HEK293 (cell line): Measurements from ENCODE around the gene TSC22D2.

Source experiments
- CTCF ChIA-PET: fragments of 350-600 bp; formaldehyde crosslinking; extraction: SDS; loops from one replicate; lab custom pipeline; 2021; ENCODE audit warnings: antibody characterized with exemption; lab: Yijun Ruan, JAX
- POLR2A ChIA-PET: fragments of 300-600 bp; formaldehyde crosslinking; extraction: SDS; loops from one replicate; lab custom pipeline; 2020; ENCODE audit warnings: antibody characterized with exemption, inconsistent platforms; lab: Yijun Ruan, JAX
- H3K27ac ChIP-seq: fragments of 200-500 bp; sonication (Bioruptor generic); 2 replicates; pipeline ENCODE4 v1.5.1; 2014; ENCODE audit warnings: low read depth, low read length, control low read depth, inconsistent platforms; ENCODE audit errors: extremely low read depth
- H3K36me3 ChIP-seq, 2 experiments: fragments of 200-500 bp in 1 of 2; sonication (Bioruptor generic) in 1 of 2; 1 replicate in 1 of 2; 2 replicates in 1 of 2; pipeline ENCODE4 v1.5.1; 2014 to 2017; ENCODE audit warnings: inconsistent platforms in 2 of 2, low read length in 2 of 2; ENCODE audit not compliant: control insufficient read depth in 2 of 2, insufficient read depth in 1 of 2
- H3K4me1 ChIP-seq: fragments of 200-500 bp; sonication (Bioruptor generic); 2 replicates; pipeline ENCODE4 v1.5.1; 2014; ENCODE audit warnings: mild to moderate bottlenecking, low read length, inconsistent platforms; ENCODE audit not compliant: control insufficient read depth, insufficient read depth
- H3K4me3 ChIP-seq: 2 replicates; pipeline ENCODE4 v1.5.1; 2011; ENCODE audit warnings: low read depth, mild to moderate bottlenecking, control low read depth, low read length, moderate library complexity
- H3K9me3 ChIP-seq: fragments of 200-500 bp; sonication (Bioruptor generic); 2 replicates; pipeline ENCODE4 v1.5.1; 2014; ENCODE audit warnings: low read depth, low read length, inconsistent platforms; ENCODE audit not compliant: control insufficient read depth, insufficient read depth
- BCL11B ChIP-seq: fragments of 450-650 bp; formaldehyde crosslinking; IDR thresholded peaks from 2 replicates; pipeline ENCODE4 v1.5.1; 2016; ENCODE audit warnings: low read depth, missing biosample characterization, missing genetic modification characterization
- GLIS2 ChIP-seq: fragments of 450-650 bp; formaldehyde crosslinking; IDR thresholded peaks from 2 replicates; pipeline ENCODE4 v1.5.1; 2016; ENCODE audit warnings: missing biosample characterization, missing genetic modification characterization
- SETDB1 ChIP-seq: IDR thresholded peaks from one replicate; pipeline ENCODE4 v1.6.1; 2017; ENCODE audit warnings: mild to moderate bottlenecking, low read length, moderate library complexity, mixed read lengths; ENCODE audit not compliant: insufficient read length
- TCF7L2 ChIP-seq: IDR thresholded peaks from 2 replicates; pipeline ENCODE4 v1.6.1; 2011; ENCODE audit warnings: low read depth, mild to moderate bottlenecking, inconsistent platforms, low read length, moderate library complexity, borderline replicate concordance
- ZBTB21 ChIP-seq: fragments of 450-650 bp; formaldehyde crosslinking; IDR thresholded peaks from 2 replicates; pipeline ENCODE4 v1.5.1; 2017; ENCODE audit warnings: missing biosample characterization, missing genetic modification characterization
- ZNF2 ChIP-seq: fragments of 450-650 bp; formaldehyde crosslinking; IDR thresholded peaks from 2 replicates; pipeline ENCODE4 v1.5.1; 2016; ENCODE audit warnings: missing biosample characterization, missing genetic modification characterization
- ZNF404 ChIP-seq: fragments of 450-650 bp; formaldehyde crosslinking; IDR thresholded peaks from 2 replicates; pipeline ENCODE4 v1.5.1; 2017; ENCODE audit warnings: missing biosample characterization, missing genetic modification characterization
- ZNF501 ChIP-seq: fragments of 450-650 bp; formaldehyde crosslinking; IDR thresholded peaks from 2 replicates; pipeline ENCODE4 v1.5.1; 2016; ENCODE audit warnings: missing biosample characterization, missing genetic modification characterization
- ZNF510 ChIP-seq: fragments of 450-650 bp; formaldehyde crosslinking; IDR thresholded peaks from 2 replicates; pipeline ENCODE4 v1.5.1; 2018; ENCODE audit warnings: mild to moderate bottlenecking, missing genetic modification characterization, missing biosample characterization; ENCODE audit not compliant: insufficient replicate concordance
- ZNF544 ChIP-seq: fragments of 450-650 bp; formaldehyde crosslinking; IDR thresholded peaks from 2 replicates; pipeline ENCODE4 v1.5.0; 2017; ENCODE audit warnings: missing biosample characterization, missing genetic modification characterization
- ZNF610 ChIP-seq: fragments of 450-650 bp; formaldehyde crosslinking; IDR thresholded peaks from 2 replicates; pipeline ENCODE4 v1.5.1; 2016; ENCODE audit warnings: missing biosample characterization, missing genetic modification characterization, borderline replicate concordance
- ZNF629 ChIP-seq: fragments of 450-650 bp; formaldehyde crosslinking; IDR thresholded peaks from 2 replicates; pipeline ENCODE4 v1.5.1; 2017; ENCODE audit warnings: missing biosample characterization, missing genetic modification characterization
- ZNF664 ChIP-seq: fragments of 450-650 bp; formaldehyde crosslinking; IDR thresholded peaks from 2 replicates; pipeline ENCODE4 v1.5.1; 2016; ENCODE audit warnings: missing biosample characterization, missing genetic modification characterization
- ZNF701 ChIP-seq: fragments of 450-650 bp; formaldehyde crosslinking; IDR thresholded peaks from 2 replicates; pipeline ENCODE4 v1.5.1; 2016; ENCODE audit warnings: missing biosample characterization, missing genetic modification characterization
- TF ChIP-seq, protein P1 (sequence below): fragments of 450-650 bp; formaldehyde crosslinking; IDR thresholded peaks from 2 replicates; pipeline ENCODE4 v1.5.1; 2016; ENCODE audit warnings: missing biosample characterization, missing genetic modification characterization
- TF ChIP-seq, protein P2 (sequence below): fragments of 450-650 bp; formaldehyde crosslinking; IDR thresholded peaks from 2 replicates; pipeline ENCODE4 v1.5.1; 2016; ENCODE audit warnings: missing biosample characterization, missing genetic modification characterization
- TF ChIP-seq, protein P3 (sequence below): fragments of 450-650 bp; formaldehyde crosslinking; IDR thresholded peaks from 2 replicates; pipeline ENCODE4 v1.5.1; 2016; ENCODE audit warnings: missing biosample characterization, missing genetic modification characterization, borderline replicate concordance
- TF ChIP-seq, protein P4 (sequence below): fragments of 450-650 bp; formaldehyde crosslinking; IDR thresholded peaks from 2 replicates; pipeline ENCODE4 v1.5.0; 2017; ENCODE audit warnings: missing biosample characterization, missing genetic modification characterization, borderline replicate concordance
- TF ChIP-seq, protein P5 (sequence below): fragments of 450-650 bp; formaldehyde crosslinking; IDR thresholded peaks from 2 replicates; pipeline ENCODE4 v1.5.1; 2016; ENCODE audit warnings: missing biosample characterization, missing genetic modification characterization

The TSC22D2 gene

DNA sequence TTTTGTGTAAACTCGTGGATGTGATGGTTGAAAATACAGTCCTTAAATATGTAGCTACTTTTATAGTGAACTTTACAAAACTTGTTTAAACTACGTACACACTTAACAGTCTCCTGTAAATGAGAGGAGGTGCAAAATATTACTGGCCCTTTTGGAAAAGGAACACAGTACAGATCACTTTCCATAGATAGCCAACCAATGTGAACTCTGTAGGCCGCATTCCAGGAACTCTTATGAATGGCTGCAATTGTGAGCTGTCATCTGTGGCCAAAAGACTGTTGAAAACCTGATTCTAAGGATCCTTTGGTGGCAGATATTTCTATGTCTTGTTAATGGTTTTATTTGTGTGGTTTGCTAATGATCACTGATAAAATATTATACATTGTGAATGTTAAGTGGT is 6.2 kb downstream of the TSC22D2 start (continued):
- TF ChIP-seq, protein P1, sequence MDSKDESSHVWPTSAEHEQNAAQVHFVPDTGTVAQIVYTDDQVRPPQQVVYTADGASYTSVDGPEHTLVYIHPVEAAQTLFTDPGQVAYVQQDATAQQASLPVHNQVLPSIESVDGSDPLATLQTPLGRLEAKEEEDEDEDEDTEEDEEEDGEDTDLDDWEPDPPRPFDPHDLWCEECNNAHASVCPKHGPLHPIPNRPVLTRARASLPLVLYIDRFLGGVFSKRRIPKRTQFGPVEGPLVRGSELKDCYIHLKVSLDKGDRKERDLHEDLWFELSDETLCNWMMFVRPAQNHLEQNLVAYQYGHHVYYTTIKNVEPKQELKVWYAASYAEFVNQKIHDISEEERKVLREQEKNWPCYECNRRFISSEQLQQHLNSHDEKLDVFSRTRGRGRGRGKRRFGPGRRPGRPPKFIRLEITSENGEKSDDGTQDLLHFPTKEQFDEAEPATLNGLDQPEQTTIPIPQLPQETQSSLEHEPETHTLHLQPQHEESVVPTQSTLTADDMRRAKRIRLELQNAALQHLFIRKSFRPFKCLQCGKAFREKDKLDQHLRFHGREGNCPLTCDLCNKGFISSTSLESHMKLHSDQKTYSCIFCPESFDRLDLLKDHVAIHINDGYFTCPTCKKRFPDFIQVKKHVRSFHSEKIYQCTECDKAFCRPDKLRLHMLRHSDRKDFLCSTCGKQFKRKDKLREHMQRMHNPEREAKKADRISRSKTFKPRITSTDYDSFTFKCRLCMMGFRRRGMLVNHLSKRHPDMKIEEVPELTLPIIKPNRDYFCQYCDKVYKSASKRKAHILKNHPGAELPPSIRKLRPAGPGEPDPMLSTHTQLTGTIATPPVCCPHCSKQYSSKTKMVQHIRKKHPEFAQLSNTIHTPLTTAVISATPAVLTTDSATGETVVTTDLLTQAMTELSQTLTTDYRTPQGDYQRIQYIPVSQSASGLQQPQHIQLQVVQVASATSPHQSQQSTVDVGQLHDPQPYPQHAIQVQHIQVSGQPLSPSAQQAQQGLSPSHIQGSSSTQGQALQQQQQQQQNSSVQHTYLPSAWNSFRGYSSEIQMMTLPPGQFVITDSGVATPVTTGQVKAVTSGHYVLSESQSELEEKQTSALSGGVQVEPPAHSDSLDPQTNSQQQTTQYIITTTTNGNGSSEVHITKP (tag by site-specific recombination): no peak
- no peak for TF ChIP-seq SETDB1
- TF ChIP-seq, protein P2, sequence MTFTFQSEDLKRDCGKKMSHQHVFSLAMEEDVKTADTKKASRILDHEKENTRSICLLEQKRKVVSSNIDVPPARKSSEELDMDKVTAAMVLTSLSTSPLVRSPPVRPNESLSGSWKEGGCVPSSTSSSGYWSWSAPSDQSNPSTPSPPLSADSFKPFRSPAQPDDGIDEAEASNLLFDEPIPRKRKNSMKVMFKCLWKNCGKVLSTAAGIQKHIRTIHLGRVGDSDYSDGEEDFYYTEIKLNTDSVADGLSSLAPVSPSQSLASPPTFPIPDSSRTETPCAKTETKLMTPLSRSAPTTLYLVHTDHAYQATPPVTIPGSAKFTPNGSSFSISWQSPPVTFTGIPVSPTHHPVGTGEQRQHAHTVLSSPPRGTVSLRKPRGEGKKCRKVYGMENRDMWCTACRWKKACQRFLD: no peak
- TF ChIP-seq, all 188 proteins: peak for 2

DNA sequence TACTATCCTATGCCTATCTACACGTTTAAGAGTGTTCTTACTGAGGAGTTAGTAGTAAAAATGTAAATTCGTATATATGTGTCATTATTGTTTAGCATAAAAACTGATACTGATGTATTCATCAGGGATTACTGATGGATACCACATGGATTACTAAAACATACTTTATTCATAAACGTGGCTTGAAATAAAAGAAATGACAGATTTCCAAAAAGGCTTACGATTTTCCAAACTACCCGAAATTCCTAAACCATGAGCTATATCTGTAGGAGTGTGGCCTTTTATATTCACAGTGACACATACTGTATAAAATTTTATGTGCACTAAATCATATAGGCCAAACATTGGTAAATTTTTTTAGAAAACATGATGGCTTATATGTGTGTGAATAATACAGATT is 6.9 kb downstream of the TSC22D2 start:
- Histone ChIP-seq H3K36me3 (peaks cover 0 to 24% of the 10 kb centered on the region in 2 experiments; a peak in 1 of 3 replicates), H3K9me3 (no peaks in the 10 kb centered on the region)
- TF ChIP-seq ZNF701 (tag by site-specific recombination) (no peak), ZNF544 (tag by site-specific recombination) (no peak), ZNF510 (tag by site-specific recombination) (no peak), ZNF610 (no peak), GLIS2 (tag by site-specific recombination) (no peak), ZNF404 (no peak), ZNF501 (tag by site-specific recombination) (no peak), BCL11B (tag by site-specific recombination) (no peak), TCF7L2 (no peak)
- TF ChIP-seq, protein P3, sequence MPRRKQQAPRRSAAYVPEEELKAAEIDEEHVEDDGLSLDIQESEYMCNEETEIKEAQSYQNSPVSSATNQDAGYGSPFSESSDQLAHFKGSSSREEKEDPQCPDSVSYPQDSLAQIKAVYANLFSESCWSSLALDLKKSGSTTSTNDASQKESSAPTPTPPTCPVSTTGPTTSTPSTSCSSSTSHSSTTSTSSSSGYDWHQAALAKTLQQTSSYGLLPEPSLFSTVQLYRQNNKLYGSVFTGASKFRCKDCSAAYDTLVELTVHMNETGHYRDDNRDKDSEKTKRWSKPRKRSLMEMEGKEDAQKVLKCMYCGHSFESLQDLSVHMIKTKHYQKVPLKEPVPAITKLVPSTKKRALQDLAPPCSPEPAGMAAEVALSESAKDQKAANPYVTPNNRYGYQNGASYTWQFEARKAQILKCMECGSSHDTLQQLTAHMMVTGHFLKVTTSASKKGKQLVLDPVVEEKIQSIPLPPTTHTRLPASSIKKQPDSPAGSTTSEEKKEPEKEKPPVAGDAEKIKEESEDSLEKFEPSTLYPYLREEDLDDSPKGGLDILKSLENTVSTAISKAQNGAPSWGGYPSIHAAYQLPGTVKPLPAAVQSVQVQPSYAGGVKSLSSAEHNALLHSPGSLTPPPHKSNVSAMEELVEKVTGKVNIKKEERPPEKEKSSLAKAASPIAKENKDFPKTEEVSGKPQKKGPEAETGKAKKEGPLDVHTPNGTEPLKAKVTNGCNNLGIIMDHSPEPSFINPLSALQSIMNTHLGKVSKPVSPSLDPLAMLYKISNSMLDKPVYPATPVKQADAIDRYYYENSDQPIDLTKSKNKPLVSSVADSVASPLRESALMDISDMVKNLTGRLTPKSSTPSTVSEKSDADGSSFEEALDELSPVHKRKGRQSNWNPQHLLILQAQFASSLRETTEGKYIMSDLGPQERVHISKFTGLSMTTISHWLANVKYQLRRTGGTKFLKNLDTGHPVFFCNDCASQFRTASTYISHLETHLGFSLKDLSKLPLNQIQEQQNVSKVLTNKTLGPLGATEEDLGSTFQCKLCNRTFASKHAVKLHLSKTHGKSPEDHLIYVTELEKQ (tag by site-specific recombination): no peak
- TF ChIP-seq, all 188 proteins: peak for 0
- H3K4me3 ChIP-seq: peak overlapping the region; percentile 87
- ChIA-PET POLR2A (no interaction called here), CTCF (interaction anchor here (0.5 to 0.9 kb wide), 2 partner anchors 15 to 123 kb away, joined by 3 to 4 read pairs; no protein-coding TSS in a partner anchor)
- H3K27ac ChIP-seq: no peak overlapping the region
- H3K4me1 ChIP-seq: no peaks in the 10 kb centered on the region

DNA sequence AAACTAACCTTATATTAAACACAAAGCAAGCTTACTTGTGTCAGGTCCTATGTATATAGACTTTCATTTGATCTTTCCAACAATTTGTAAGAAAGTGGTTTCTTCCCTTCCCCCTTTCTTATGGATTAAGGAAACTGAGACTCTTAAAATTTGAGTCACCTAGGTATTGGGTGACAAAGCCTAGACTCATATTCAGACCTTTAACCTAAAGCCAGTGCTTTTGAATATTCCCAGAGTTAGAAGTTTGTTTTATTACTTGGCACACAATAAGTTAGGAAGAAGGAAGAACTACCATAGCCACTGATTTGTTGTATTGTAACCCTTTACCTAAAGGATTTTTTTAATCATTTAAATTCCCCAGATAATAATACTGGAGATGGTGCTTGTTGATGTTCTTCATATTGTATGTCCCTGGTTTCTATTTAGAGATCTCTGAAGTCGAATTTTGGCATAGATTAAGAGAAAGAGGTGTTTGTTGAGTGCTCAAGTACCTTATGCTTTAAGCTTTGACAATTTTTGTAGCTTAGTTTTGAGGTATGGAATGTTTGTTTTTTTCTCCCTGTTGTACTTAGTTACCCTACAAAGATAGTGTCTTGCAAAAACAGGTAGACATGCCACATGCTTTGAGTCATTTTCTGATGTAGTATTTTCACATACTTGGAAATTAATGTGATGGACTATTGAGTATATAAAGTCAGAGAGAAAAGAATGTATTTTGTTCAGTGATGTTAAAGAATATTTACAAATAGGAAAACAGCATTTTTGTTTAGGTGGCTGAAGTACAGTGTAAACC is 11.2 kb downstream of the TSC22D2 start:
- H3K36me3 ChIP-seq: peaks cover 0 to 12% of the 10 kb centered on the region in 2 experiments; a peak in 1 of 3 replicates
- H3K4me3 ChIP-seq: no peak overlapping the region
- no peaks in the 10 kb centered on the region for H3K9me3 ChIP-seq
- no peak for TF ChIP-seq ZNF664 (tag by site-specific recombination)
- TF ChIP-seq, protein P4, sequence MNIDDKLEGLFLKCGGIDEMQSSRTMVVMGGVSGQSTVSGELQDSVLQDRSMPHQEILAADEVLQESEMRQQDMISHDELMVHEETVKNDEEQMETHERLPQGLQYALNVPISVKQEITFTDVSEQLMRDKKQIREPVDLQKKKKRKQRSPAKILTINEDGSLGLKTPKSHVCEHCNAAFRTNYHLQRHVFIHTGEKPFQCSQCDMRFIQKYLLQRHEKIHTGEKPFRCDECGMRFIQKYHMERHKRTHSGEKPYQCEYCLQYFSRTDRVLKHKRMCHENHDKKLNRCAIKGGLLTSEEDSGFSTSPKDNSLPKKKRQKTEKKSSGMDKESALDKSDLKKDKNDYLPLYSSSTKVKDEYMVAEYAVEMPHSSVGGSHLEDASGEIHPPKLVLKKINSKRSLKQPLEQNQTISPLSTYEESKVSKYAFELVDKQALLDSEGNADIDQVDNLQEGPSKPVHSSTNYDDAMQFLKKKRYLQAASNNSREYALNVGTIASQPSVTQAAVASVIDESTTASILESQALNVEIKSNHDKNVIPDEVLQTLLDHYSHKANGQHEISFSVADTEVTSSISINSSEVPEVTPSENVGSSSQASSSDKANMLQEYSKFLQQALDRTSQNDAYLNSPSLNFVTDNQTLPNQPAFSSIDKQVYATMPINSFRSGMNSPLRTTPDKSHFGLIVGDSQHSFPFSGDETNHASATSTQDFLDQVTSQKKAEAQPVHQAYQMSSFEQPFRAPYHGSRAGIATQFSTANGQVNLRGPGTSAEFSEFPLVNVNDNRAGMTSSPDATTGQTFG (tag by site-specific recombination): no peak
- no peak for TF ChIP-seq ZNF2 (tag by site-specific recombination)
- no peak for TF ChIP-seq ZBTB21 (tag by site-specific recombination)
- TF ChIP-seq, protein P5, sequence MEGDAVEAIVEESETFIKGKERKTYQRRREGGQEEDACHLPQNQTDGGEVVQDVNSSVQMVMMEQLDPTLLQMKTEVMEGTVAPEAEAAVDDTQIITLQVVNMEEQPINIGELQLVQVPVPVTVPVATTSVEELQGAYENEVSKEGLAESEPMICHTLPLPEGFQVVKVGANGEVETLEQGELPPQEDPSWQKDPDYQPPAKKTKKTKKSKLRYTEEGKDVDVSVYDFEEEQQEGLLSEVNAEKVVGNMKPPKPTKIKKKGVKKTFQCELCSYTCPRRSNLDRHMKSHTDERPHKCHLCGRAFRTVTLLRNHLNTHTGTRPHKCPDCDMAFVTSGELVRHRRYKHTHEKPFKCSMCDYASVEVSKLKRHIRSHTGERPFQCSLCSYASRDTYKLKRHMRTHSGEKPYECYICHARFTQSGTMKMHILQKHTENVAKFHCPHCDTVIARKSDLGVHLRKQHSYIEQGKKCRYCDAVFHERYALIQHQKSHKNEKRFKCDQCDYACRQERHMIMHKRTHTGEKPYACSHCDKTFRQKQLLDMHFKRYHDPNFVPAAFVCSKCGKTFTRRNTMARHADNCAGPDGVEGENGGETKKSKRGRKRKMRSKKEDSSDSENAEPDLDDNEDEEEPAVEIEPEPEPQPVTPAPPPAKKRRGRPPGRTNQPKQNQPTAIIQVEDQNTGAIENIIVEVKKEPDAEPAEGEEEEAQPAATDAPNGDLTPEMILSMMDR (tag by site-specific recombination): no peak
- no peak for TF ChIP-seq ZNF629 (tag by site-specific recombination)
- CTCF ChIA-PET: interaction anchor here (1.2 to 1.7 kb wide), 2 partner anchors 11 to 180 kb away, joined by 3 read pairs; no protein-coding TSS in a partner anchor
- no peak overlapping the region for H3K27ac ChIP-seq
- POLR2A ChIA-PET: no interaction called here
- H3K4me1 ChIP-seq: no peaks in the 10 kb centered on the region
